K562 (cell line): ENCODE data around the gene GPR107. TPM values are rescaled to one million over a fixed set of nuclear protein-coding genes. Genes with fewer than 3 reads are reported as not detected.
A peak's percentile ranks its signal among the peaks of the same experiment; 100 is the strongest.

ENCODE experiments used
- BMI1 ChIP-seq: fragments of 150-350 bp; IDR thresholded peaks from 2 replicates; pipeline ENCODE4 v1.6.1; 2014; ENCODE audit warnings: low read length
- COPS2 ChIP-seq: fragments of 450-650 bp; conservative IDR thresholded peaks from 2 replicates; pipeline ENCODE4 v1.6.1; 2016; ENCODE audit warnings: mild to moderate bottlenecking, moderate library complexity
- FOSL1 ChIP-seq: fragments of 200-800 bp; sonication (Bioruptor generic); conservative IDR thresholded peaks from 2 replicates; pipeline ENCODE4 v1.6.1; 2016; ENCODE audit warnings: missing genetic modification characterization, missing compliant biosample characterization
- GATAD2A ChIP-seq: fragments of 450-650 bp; IDR thresholded peaks from 2 replicates; pipeline ENCODE4 v1.6.1; 2017
- GTF2A2 ChIP-seq: IDR thresholded peaks from 2 replicates; pipeline ENCODE4 v1.6.1; 2016; ENCODE audit warnings: mild to moderate bottlenecking, missing genetic modification characterization, missing compliant biosample characterization
- KDM1A ChIP-seq, 2 experiments: fragments of 450-650 bp; IDR thresholded peaks; 2 replicates each; pipeline ENCODE4 v1.6.1; 2016; ENCODE audit warnings: mild to moderate bottlenecking in 2 of 2
- MAFG ChIP-seq: fragments of 450-650 bp; conservative IDR thresholded peaks from 2 replicates; pipeline ENCODE4 v1.6.1; 2016; ENCODE audit warnings: missing genetic modification characterization, missing compliant biosample characterization
- PHF20 ChIP-seq: fragments of 450-650 bp; IDR thresholded peaks from 2 replicates; pipeline ENCODE4 v1.6.1; 2018; ENCODE audit not compliant: partially characterized antibody
- RB1 ChIP-seq: fragments of 450-650 bp; IDR thresholded peaks from 2 replicates; pipeline ENCODE4 v1.6.1; 2017; ENCODE audit warnings: low read depth, mild to moderate bottlenecking
- RNF219 ChIP-seq: fragments of 250-450 bp; sonication (Bioruptor Pico); IDR thresholded peaks from 2 replicates; pipeline ENCODE4 v1.5.0; 2022; ENCODE audit warnings: mild to moderate bottlenecking
- SFPQ ChIP-seq: fragments of 200-400 bp; formaldehyde crosslinking; IDR thresholded peaks from 2 replicates; pipeline ENCODE4 v1.6.1; 2017; ENCODE audit warnings: mild to moderate bottlenecking, low read depth, low read length, moderate library complexity
- SMARCE1 ChIP-seq: fragments of 450-650 bp; IDR thresholded peaks from 2 replicates; pipeline ENCODE4 v1.7.1; 2016; ENCODE audit warnings: mild to moderate bottlenecking
- SRF ChIP-seq, 2 experiments: fragments of 250-450, 450-650 bp in 1 of 2; sonication (Bioruptor Pico) in 1 of 2; sonication (generic) in 1 of 2; formaldehyde crosslinking; IDR thresholded peaks; 2 replicates each; pipeline versions ENCODE4 v1.5.0 to v1.5.1; 2020 to 2022; ENCODE audit warnings: mild to moderate bottlenecking in 1 of 2, missing genetic modification reagents in 1 of 2
- YY1 ChIP-seq, 3 experiments: IDR thresholded peaks; 2 replicates each; pipeline ENCODE4 v1.6.1; 2011; ENCODE audit warnings: low read length in 2 of 3, mild to moderate bottlenecking in 2 of 3, moderate library complexity in 2 of 3, borderline replicate concordance in 1 of 3, control low read depth in 1 of 3, low read depth in 1 of 3; ENCODE audit not compliant: insufficient read depth in 3 of 3, insufficient replicate concordance in 2 of 3, control insufficient read depth in 1 of 3, insufficient read length in 1 of 3; ENCODE audit errors: extremely low read depth in 1 of 3
- ZBTB49 ChIP-seq: sonication (generic); formaldehyde crosslinking; IDR thresholded peaks from 2 replicates; pipeline ENCODE4 v1.8.0; 2022; ENCODE audit warnings: missing genetic modification reagents, mild to moderate bottlenecking, borderline replicate concordance
- ZBTB8A ChIP-seq: fragments of 450-650 bp; IDR thresholded peaks from 2 replicates; pipeline ENCODE4 v1.6.1; 2018; ENCODE audit warnings: mild to moderate bottlenecking, moderate library complexity; ENCODE audit not compliant: partially characterized antibody
- ZHX1 ChIP-seq: fragments of 150-350 bp; conservative IDR thresholded peaks from 2 replicates; pipeline ENCODE4 v1.6.1; 2014; ENCODE audit warnings: low read length
- ZNF12 ChIP-seq: sonication (generic); formaldehyde crosslinking; IDR thresholded peaks from 2 replicates; pipeline ENCODE4 v1.4.0; 2020; ENCODE audit warnings: mild to moderate bottlenecking, missing genetic modification reagents
- polyA plus RNA-seq, 8 experiments: library from polyadenylated mRNA; depleted of rRNA in 4 of 8; stranded (reverse) in 5 of 8; unstranded in 3 of 8; fragments of >200 nt; fragmentation: Nextera tagmentation in 2 of 8; fragmentation: Illumina TruSeq in 1 of 8; extraction: Ambion mirVana in 2 of 8; extraction: Trizol in 1 of 8; gene quantifications; 2 replicates each; pipeline versions ENCODE4 v1.2.1 to v1.2.3, GENCODE V29; 2011 to 2014; ENCODE audit warnings: inconsistent platforms in 1 of 8, missing spikeins in 1 of 8
- total RNA-seq, 7 experiments: library from RNA; depleted of rRNA in 6 of 7; stranded (reverse); fragments of >200 nt in 6 of 7; fragmentation: Illumina TruSeq in 2 of 7; extraction: Trizol in 2 of 7; gene quantifications; 2 replicates each; pipeline versions ENCODE4 v1.2.1 to v1.2.3, GENCODE V29; 2011 to 2021; ENCODE audit warnings: low replicate concordance in 1 of 7

GPR107 gene
- total and polyA plus RNA-seq, 9 of the 15 experiments (the other 6 are each of a cell fraction or from before 2014, with no cell fraction given) = 3.2 to 34.6 (median 14.4) TPM

GRCh38 chr9:130150779-130151382 is 97.2 kb downstream of the GPR107 start (continued):
- TF ChIP-seq YY1 (IDR thresholded peaks at IDR 0.05; ENCODE audit: borderline replicate concordance in 1 of 3, control insufficient read depth in 1 of 3, extremely low read depth in 1 of 3, insufficient read depth in 3 of 3, insufficient read length in 1 of 3, insufficient replicate concordance in 2 of 3, low read depth in 1 of 3, low read length in 2 of 3) (peak; percentile 23 to 82 (median 81)), BMI1 (no peak), MAFG (peak; percentile 59; the same call in 1 of the 2 replicates), ZBTB8A (no peak), ZNF12 (CRISPR knock-in tag) (no peak), COPS2 (no peak), GATAD2A (peak; percentile 88; the same call in 1 of the 2 replicates), ZHX1 (no peak), SFPQ (no peak), SMARCE1 (peak; percentile 76; the same call in 1 of the 2 replicates), KDM1A (IDR thresholded peaks at IDR 0.05) (peak in 1 of 2 experiments; percentile 52; a peak in 1 of 4 replicates), FOSL1 (peak; percentile 94), GTF2A2 (tag) (peak; percentile 94), ZBTB49 (CRISPR knock-in tag) (no peak), RB1 (no peak), SRF (CRISPR knock-in tag; IDR thresholded peaks at IDR 0.05) (peak in 1 of 2 experiments; percentile 81; a peak in 2 of 4 replicates), PHF20 (no peak), RNF219 (CRISPR knock-in tag) (no peak)
